Endothelial cell of coronary artery (primary cell): ENCODE results near the gene NPAT. TPM values are rescaled to one million over a fixed set of nuclear protein-coding genes. Genes with fewer than 3 reads are reported as not detected.

Experiments
- total RNA-seq: library from RNA; depleted of rRNA; stranded (reverse); fragments of >200 nt; gene quantifications from 2 replicates; pipeline ENCODE4 v1.2.3, GENCODE V29; 2014

The NPAT gene
- 10.7 and 11.1 TPM in 2 replicates for total RNA-seq

GRCh38 chr11:108222574-108223347 lies at the start of gene NPAT, which contains the start of gene ATM:
Gene NPAT, minus strand, starts transcription at chr11:108222638. Its CDS starts 102 bp downstream, at chr11:108222536.
Gene ATM, plus strand, starts transcription at chr11:108223067. Its CDS starts 4,558 bp downstream, at chr11:108227625.

GRCh38 chr11:108121274-108122155 lies 100.9 kb downstream of the NPAT start, which contains the start of gene ACAT1:
Gene ACAT1, plus strand, starts transcription at chr11:108121567. Its CDS starts 40 bp downstream, at chr11:108121607.

Other genes with a start within 250 kb of the NPAT start
- 30.0 and 34.4 TPM in 2 replicates for gene CUL5, start 213.7 kb downstream of the NPAT start, total RNA-seq
- gene ACAT1, start 101.1 kb downstream of the NPAT start, total RNA-seq = 80.6 and 114 TPM in 2 replicates
- gene ATM, start 429 bp upstream of the NPAT start, total RNA-seq = 75.9 and 113 TPM in 2 replicates
- gene C11orf65, start 244.9 kb upstream of the NPAT start, total RNA-seq = 0.09 and 0.38 TPM in 2 replicates